Upper lobe of left lung (tissue), 4 donors: ENCODE data around the gene XXYLT1.

Source experiments
- POLR2A ChIP-seq, 4 donors: fragments of 450-650 bp; IDR thresholded peaks; one replicate each; pipeline ENCODE4 v1.5.1; 2016 to 2017; ENCODE audit warnings: antibody characterized with exemption in 4 of 4, mild to moderate bottlenecking in 2 of 4
- TF ChIP-seq, protein P1 (sequence below), 6 experiments: fragments of 450-650 bp in 4 of 6; fragments of 200-600 bp in 2 of 6; sonication (generic) in 2 of 6; IDR thresholded peaks; one replicate each; pipeline ENCODE4 v1.5.1; 2016 to 2019; ENCODE audit warnings: antibody characterized with exemption in 6 of 6

DNA sequence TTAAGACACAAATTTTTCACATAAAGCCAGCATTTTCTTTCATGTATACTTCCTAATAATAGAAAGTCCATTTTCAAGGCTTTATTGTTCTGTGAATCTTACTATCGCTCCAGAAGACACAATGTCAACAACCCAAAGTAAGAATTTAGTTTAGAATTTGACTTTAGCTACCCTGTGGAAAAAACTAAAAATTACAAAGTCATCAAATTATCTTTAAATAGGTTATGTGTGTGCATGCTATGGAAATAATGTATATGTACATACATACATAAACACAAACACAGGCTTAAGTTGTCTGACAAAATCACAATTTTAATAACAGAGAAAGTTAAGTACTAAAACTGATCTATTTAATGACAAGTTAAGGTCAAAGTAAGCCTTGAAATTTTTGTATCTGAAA lies 20.2 kb upstream of the XXYLT1 start:
- TF ChIP-seq, protein P1, sequence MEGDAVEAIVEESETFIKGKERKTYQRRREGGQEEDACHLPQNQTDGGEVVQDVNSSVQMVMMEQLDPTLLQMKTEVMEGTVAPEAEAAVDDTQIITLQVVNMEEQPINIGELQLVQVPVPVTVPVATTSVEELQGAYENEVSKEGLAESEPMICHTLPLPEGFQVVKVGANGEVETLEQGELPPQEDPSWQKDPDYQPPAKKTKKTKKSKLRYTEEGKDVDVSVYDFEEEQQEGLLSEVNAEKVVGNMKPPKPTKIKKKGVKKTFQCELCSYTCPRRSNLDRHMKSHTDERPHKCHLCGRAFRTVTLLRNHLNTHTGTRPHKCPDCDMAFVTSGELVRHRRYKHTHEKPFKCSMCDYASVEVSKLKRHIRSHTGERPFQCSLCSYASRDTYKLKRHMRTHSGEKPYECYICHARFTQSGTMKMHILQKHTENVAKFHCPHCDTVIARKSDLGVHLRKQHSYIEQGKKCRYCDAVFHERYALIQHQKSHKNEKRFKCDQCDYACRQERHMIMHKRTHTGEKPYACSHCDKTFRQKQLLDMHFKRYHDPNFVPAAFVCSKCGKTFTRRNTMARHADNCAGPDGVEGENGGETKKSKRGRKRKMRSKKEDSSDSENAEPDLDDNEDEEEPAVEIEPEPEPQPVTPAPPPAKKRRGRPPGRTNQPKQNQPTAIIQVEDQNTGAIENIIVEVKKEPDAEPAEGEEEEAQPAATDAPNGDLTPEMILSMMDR (IDR thresholded peaks at IDR 0.05), result no peak
- no peak for TF ChIP-seq POLR2A (IDR thresholded peaks at IDR 0.05)
